ENCODE results near the gene TRIM26. TPM values are rescaled to one million over a fixed set of nuclear protein-coding genes. Genes with fewer than 3 reads are reported as not detected.

The TRIM26 gene
- total RNA-seq, 4 donors from 2014 or later: 40.4 to 57.4 (median 50.7) TPM

DNA sequence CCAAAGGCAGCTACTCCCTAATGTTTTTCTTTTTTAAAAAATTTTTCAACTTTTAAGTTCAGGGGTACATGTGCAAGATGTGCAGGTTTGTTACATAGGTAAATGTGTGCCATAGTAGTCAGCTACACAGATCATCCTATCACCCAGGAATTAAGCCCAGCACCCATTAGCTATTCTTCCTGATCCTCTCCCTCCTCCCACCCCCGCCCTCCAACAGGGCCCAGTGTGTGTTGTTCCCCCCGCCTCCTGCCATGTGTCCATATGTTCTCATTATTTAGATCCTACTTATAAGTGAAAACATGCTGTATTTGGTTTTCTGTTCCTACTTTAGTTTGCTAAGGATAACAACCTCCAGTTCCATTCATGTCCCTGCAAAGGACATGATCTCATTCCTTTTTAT is 37.4 kb downstream of the TRIM26 start:
- no peak for DNase-seq (ENCODE audit: low spot score in 2 of 2)
- no peak overlapping the region for H3K4me3 ChIP-seq (ENCODE audit: low read depth, poor library complexity, severe bottlenecking)
- TF ChIP-seq POLR2A (IDR thresholded peaks at IDR 0.05): no peak
- TF ChIP-seq, protein P1, sequence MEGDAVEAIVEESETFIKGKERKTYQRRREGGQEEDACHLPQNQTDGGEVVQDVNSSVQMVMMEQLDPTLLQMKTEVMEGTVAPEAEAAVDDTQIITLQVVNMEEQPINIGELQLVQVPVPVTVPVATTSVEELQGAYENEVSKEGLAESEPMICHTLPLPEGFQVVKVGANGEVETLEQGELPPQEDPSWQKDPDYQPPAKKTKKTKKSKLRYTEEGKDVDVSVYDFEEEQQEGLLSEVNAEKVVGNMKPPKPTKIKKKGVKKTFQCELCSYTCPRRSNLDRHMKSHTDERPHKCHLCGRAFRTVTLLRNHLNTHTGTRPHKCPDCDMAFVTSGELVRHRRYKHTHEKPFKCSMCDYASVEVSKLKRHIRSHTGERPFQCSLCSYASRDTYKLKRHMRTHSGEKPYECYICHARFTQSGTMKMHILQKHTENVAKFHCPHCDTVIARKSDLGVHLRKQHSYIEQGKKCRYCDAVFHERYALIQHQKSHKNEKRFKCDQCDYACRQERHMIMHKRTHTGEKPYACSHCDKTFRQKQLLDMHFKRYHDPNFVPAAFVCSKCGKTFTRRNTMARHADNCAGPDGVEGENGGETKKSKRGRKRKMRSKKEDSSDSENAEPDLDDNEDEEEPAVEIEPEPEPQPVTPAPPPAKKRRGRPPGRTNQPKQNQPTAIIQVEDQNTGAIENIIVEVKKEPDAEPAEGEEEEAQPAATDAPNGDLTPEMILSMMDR (IDR thresholded peaks at IDR 0.05): no peak
- intact Hi-C loops (cut with DNase I; ENCODE audit: low total_unique reads): no loop called here
- WGBS, 2 donors: 59 to 75% methylated on average over 2 of the region's 2 CpGs

DNA sequence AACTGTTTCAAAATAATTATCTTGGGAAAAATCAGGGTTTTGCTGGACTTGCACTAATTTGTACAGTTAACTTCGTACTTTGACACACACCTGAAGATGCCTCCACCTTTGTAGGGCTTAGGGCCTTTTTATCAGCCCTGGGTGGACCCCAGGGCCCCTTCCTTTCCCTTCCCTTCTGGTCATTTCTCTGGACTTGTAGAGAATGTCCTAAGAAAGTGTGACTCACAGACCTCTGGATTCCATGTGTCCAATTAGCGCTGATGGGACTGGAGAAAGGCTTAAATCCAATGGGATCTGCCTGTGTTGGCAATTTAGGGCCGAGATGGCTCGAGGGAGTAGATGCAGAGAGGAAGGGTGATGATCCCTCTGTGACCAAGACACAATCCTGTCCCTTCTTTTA is 40.5 kb downstream of the TRIM26 start:
- H3K4me3 ChIP-seq (ENCODE audit: low read depth, poor library complexity, severe bottlenecking): no peak overlapping the region
- no peak for DNase-seq (ENCODE audit: low spot score in 2 of 2)
- TF ChIP-seq POLR2A (IDR thresholded peaks at IDR 0.05): no peak
- TF ChIP-seq, protein P1 (IDR thresholded peaks at IDR 0.05): no peak
- WGBS, 2 donors: 84 to 88% methylated on average over 4 of the region's 4 CpGs
- intact Hi-C loops (cut with DNase I; ENCODE audit: low total_unique reads): no loop called here

DNA sequence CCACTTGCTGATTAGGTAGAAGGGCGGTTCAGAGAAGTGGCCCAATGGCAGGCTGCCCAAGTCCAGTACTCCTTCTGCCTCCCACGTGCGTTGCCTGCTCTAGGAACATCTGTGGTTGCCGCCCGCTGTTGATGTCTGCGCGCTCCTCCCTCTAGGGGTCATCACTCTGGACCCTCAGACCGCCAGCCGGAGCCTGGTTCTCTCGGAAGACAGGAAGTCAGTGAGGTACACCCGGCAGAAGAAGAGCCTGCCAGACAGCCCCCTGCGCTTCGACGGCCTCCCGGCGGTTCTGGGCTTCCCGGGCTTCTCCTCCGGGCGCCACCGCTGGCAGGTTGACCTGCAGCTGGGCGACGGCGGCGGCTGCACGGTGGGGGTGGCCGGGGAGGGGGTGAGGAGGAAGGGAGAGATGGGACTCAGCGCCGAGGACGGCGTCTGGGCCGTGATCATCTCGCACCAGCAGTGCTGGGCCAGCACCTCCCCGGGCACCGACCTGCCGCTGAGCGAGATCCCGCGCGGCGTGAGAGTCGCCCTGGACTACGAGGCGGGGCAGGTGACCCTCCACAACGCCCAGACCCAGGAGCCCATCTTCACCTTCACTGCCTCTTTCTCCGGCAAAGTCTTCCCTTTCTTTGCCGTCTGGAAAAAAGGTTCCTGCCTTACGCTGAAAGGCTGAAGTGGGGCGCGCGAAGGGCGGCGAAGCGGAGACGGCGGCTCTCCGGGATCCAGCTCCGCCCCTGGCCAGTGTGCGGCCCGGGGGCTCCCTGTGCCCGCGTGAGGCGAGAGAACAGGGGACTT is 41.3 kb downstream of the TRIM26 start:
- 8 to 10% methylated on average over 53 to 61 of the region's 62 CpGs for whole genome bisulfite sequencing, 2 donors
- DNase-seq (ENCODE audit: low spot score in 2 of 2): no peak
- TF ChIP-seq, protein P1 (IDR thresholded peaks at IDR 0.05): no peak
- TF ChIP-seq POLR2A (IDR thresholded peaks at IDR 0.05): no peak
- intact Hi-C loops (cut with DNase I; ENCODE audit: low total_unique reads): no loop called here
- no peak overlapping the region for H3K4me3 ChIP-seq (ENCODE audit: low read depth, poor library complexity, severe bottlenecking)

DNA sequence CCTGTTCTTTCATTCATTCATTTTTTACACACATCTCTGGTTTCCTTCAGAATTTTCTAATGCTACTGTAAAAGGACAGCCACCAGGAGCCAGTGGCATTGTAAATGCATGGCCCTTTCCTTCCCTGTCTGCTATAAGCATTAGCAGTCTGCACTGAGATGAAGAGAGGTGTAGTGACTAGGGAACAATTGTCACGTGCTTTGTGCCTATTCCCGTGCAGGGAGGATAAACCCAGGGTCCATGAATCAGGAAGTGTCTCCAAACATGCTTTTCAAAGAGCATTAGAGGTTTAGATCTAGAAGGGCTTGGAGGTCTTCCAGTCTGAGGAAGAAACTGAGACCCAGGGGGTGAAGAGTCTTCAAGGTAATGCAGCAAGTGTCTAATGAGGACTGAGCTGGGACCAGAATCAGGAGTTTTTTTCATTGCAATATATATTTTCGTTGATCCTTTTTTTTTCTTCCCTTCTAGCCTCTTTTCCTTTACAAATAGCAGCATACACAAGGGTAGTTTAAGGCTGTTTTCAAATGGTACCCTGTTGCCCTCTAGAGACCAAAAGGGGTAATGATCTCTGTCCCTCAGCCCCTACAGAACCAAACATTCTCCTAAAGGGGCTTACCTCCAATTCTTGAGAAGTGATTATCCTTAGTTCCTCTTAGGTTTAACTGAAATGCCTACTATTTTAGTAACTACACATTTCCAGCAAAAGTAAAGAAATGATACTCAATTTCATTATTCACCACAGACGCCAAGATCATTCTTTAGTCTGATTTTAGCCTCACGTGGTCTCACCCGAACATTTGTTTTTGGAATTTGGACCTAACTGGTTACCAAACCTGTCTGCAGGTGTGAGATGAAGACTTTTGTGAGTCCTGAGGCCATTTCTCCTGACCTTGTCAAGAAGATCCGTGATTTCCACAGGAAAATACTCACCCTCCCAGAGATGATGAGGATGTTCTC is 43.3 kb downstream of the TRIM26 start:
- no peak overlapping the region for H3K4me3 ChIP-seq (ENCODE audit: low read depth, poor library complexity, severe bottlenecking)
- 20 to 25% methylated on average over 7 of the region's 7 CpGs for WGBS, 2 donors
- DNase-seq (ENCODE audit: low spot score in 2 of 2): no peak
- intact Hi-C loops (cut with DNase I; ENCODE audit: low total_unique reads): no loop called here
- TF ChIP-seq POLR2A (IDR thresholded peaks at IDR 0.05): no peak
- TF ChIP-seq, protein P1 (IDR thresholded peaks at IDR 0.05): no peak

DNA sequence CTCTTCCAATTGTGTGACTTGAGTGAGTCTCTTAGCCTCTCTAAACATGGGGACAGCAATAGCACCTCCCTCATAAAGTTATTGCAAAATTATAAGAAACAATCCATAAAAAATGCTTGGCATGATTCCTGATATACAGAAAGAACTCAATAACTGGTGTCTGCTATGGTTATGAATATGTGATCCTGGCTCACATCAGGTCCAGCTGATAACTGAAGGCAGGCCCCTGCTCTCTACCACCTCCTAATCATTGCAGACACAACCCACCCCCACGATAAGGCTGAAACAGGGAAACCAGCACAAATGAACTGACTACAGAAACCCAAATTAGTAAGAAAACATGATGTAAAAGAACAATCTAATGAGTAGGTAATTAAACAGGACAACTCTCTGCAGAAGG is 44.5 kb downstream of the TRIM26 start:
- no peak for DNase-seq (ENCODE audit: low spot score in 2 of 2)
- no peak for TF ChIP-seq POLR2A (IDR thresholded peaks at IDR 0.05)
- TF ChIP-seq, protein P1 (IDR thresholded peaks at IDR 0.05): no peak
- intact Hi-C loops (cut with DNase I; ENCODE audit: low total_unique reads): no loop called here
- WGBS, 2 donors: 60 to 78% methylated on average over 1 of the region's 1 CpG
- no peak overlapping the region for H3K4me3 ChIP-seq (ENCODE audit: low read depth, poor library complexity, severe bottlenecking)

Data from lower leg skin (tissue), 4 donors.